H9 (cell line): ENCODE measurements around the gene PPT1. TPM values are rescaled to one million over a fixed set of nuclear protein-coding genes. Genes with fewer than 3 reads are reported as not detected.

Source experiments
- DNase-seq: peaks from one replicate; pipeline ENCODE4 v3.0.0-alpha.2; 2017
- H2AFZ ChIP-seq: one replicate; pipeline ENCODE4 v1.6.1; 2013; ENCODE audit warnings: mild to moderate bottlenecking, low read length, control low read depth, moderate library complexity
- H2AK5ac ChIP-seq: 2 replicates; pipeline ENCODE4 v1.6.1; 2013; ENCODE audit warnings: low read length, control low read depth, mixed read lengths; ENCODE audit not compliant: insufficient read length
- H2BK120ac ChIP-seq: one replicate; pipeline ENCODE4 v1.6.1; 2013; ENCODE audit warnings: low read depth, mild to moderate bottlenecking, low read length, control low read depth, inconsistent platforms; ENCODE audit not compliant: poor library complexity, severe bottlenecking
- H2BK12ac ChIP-seq: 2 replicates; pipeline ENCODE4 v1.6.1; 2013; ENCODE audit warnings: low read length, control low read depth, mixed read lengths, low read depth; ENCODE audit not compliant: insufficient read length
- H2BK15ac ChIP-seq: 2 replicates; pipeline ENCODE4 v1.6.1; 2013; ENCODE audit warnings: low read depth, low read length, control low read depth
- H2BK20ac ChIP-seq: one replicate; pipeline ENCODE4 v1.6.1; 2013; ENCODE audit warnings: low read depth, mild to moderate bottlenecking, low read length, control low read depth, inconsistent platforms; ENCODE audit not compliant: poor library complexity, severe bottlenecking
- H2BK5ac ChIP-seq: 2 replicates; pipeline ENCODE4 v1.6.1; 2013; ENCODE audit warnings: low read length, control low read depth, mixed read lengths; ENCODE audit not compliant: insufficient read length
- H3K14ac ChIP-seq: 2 replicates; pipeline ENCODE4 v1.6.1; 2013; ENCODE audit warnings: low read length, control low read depth; ENCODE audit not compliant: insufficient read depth
- H3K18ac ChIP-seq: 2 replicates; pipeline ENCODE4 v1.6.1; 2013; ENCODE audit warnings: low read depth, mild to moderate bottlenecking, mixed read lengths, low read length, control low read depth; ENCODE audit not compliant: insufficient read length
- H3K23ac ChIP-seq: 2 replicates; pipeline ENCODE4 v1.6.1; 2013; ENCODE audit warnings: low read length, control low read depth, mixed read lengths, low read depth; ENCODE audit not compliant: insufficient read length
- H3K23me2 ChIP-seq: 2 replicates; pipeline ENCODE4 v1.6.1; 2013; ENCODE audit warnings: low read depth, mild to moderate bottlenecking, mixed read lengths, low read length, control low read depth; ENCODE audit not compliant: insufficient read length, poor library complexity, severe bottlenecking
- H3K27ac ChIP-seq: 2 replicates; pipeline ENCODE4 v1.5.1; 2013; ENCODE audit warnings: low read length, control low read depth, mixed read lengths, low read depth; ENCODE audit not compliant: insufficient read length
- H3K27me3 ChIP-seq: 2 replicates; pipeline ENCODE4 v1.6.1; 2013; ENCODE audit warnings: low read length, control low read depth, inconsistent platforms; ENCODE audit not compliant: insufficient read depth
- H3K4ac ChIP-seq: 2 replicates; pipeline ENCODE4 v1.6.1; 2013; ENCODE audit warnings: low read depth, mild to moderate bottlenecking, control low read depth, inconsistent platforms, low read length, moderate library complexity
- H3K4me1 ChIP-seq: 2 replicates; pipeline ENCODE4 v1.6.1; 2013; ENCODE audit warnings: low read length, control low read depth, inconsistent platforms; ENCODE audit not compliant: insufficient read depth
- H3K4me2 ChIP-seq: 2 replicates; pipeline ENCODE4 v1.6.1; 2013; ENCODE audit warnings: low read length, control low read depth, mixed read lengths; ENCODE audit not compliant: insufficient read length, insufficient read depth
- H3K56ac ChIP-seq: 2 replicates; pipeline ENCODE4 v1.6.1; 2013; ENCODE audit warnings: low read depth, mild to moderate bottlenecking, mixed read lengths, low read length, control low read depth; ENCODE audit not compliant: insufficient read length
- H3K79me1 ChIP-seq: 2 replicates; pipeline ENCODE4 v1.6.1; 2013; ENCODE audit warnings: low read depth, mild to moderate bottlenecking, moderate library complexity, low read length, control low read depth, inconsistent platforms; ENCODE audit not compliant: insufficient read depth, poor library complexity, severe bottlenecking
- H3K79me2 ChIP-seq: 2 replicates; pipeline ENCODE4 v1.6.1; 2013; ENCODE audit warnings: low read length, control low read depth, inconsistent platforms; ENCODE audit not compliant: insufficient read depth
- H3K9ac ChIP-seq: 2 replicates; pipeline ENCODE4 v1.6.1; 2013; ENCODE audit warnings: low read length, control low read depth, mixed read lengths; ENCODE audit not compliant: insufficient read length; ENCODE audit errors: extremely low read depth
- H3K9me3 ChIP-seq: one replicate; pipeline ENCODE4 v1.6.1; 2013; ENCODE audit warnings: low read depth, low read length, inconsistent platforms; ENCODE audit not compliant: control insufficient read depth
- H3T11ph ChIP-seq: one replicate; pipeline ENCODE4 v1.6.1; 2013; ENCODE audit warnings: mild to moderate bottlenecking, low read length, control low read depth, inconsistent platforms
- H4K20me1 ChIP-seq: one replicate; pipeline ENCODE4 v1.6.1; 2013; ENCODE audit not compliant: control insufficient read depth, insufficient read length, insufficient read depth
- H4K5ac ChIP-seq: 2 replicates; pipeline ENCODE4 v1.6.1; 2013; ENCODE audit warnings: low read depth, mild to moderate bottlenecking, mixed read lengths, low read length, control low read depth; ENCODE audit not compliant: insufficient read length
- H4K8ac ChIP-seq: replicated peaks from 2 replicates; pipeline ENCODE4 v1.6.1; 2013; ENCODE audit warnings: low read length, control low read depth, mixed read lengths, low read depth; ENCODE audit not compliant: insufficient read length
- H4K91ac ChIP-seq: 2 replicates; pipeline ENCODE4 v1.6.1; 2013; ENCODE audit warnings: low read depth, mild to moderate bottlenecking, moderate library complexity, mixed read lengths, low read length, control low read depth; ENCODE audit not compliant: insufficient read length
- H3K27ac Mint-ChIP-seq, 3 experiments: 2 replicates in 2 of 3; 3 replicates in 1 of 3; pipeline ENCODE4 v1.8.0; 2020 to 2021; ENCODE audit warnings: mixed read lengths in 3 of 3, mild to moderate bottlenecking in 1 of 3, moderate library complexity in 1 of 3
- H3K27me3 Mint-ChIP-seq: 2 replicates; pipeline ENCODE4 v1.8.0; 2021; ENCODE audit warnings: low read depth, mild to moderate bottlenecking, moderate library complexity, mixed read lengths
- H3K36me3 Mint-ChIP-seq, 3 experiments: 2 replicates in 2 of 3; 3 replicates in 1 of 3; pipeline ENCODE4 v1.8.0; 2020 to 2021; ENCODE audit warnings: low read depth in 3 of 3, mixed read lengths in 3 of 3; ENCODE audit not compliant: insufficient read depth in 1 of 3
- H3K4me1 Mint-ChIP-seq, 2 experiments: 2 replicates each; pipeline ENCODE4 v1.8.0; 2020; ENCODE audit warnings: mixed read lengths in 2 of 2
- H3K4me3 Mint-ChIP-seq, 2 experiments: 2 replicates in 1 of 2; 3 replicates in 1 of 2; pipeline ENCODE4 v1.8.0; 2020 to 2021; ENCODE audit warnings: mild to moderate bottlenecking in 2 of 2, mixed read lengths in 2 of 2, moderate library complexity in 1 of 2
- H3K9me3 Mint-ChIP-seq, 2 experiments: 2 replicates in 1 of 2; 3 replicates in 1 of 2; pipeline ENCODE4 v1.8.0; 2020; ENCODE audit warnings: mild to moderate bottlenecking in 2 of 2, mixed read lengths in 2 of 2, moderate library complexity in 1 of 2
- WGBS: extraction: QIAGEN DNeasy Blood & Tissue Kit; methylation state at CpG from one replicate; pipeline ENCODE4 v1.1.7; 2013; ENCODE audit warnings: missing lambda C conversion rate, low lambda C conversion rate, mixed read lengths; ENCODE audit not compliant: insufficient read length; ENCODE audit errors: extremely low coverage; 5-methylcytosine and 5-hydroxymethylcytosine counted together
- total RNA-seq: library from RNA; stranded (reverse); gene quantifications from 2 replicates; pipeline ENCODE4 v1.2.1, GENCODE V29; 2021
- TF ChIP-seq, protein P1 (sequence below): fragments of 200-600 bp; sonication (generic); conservative IDR thresholded peaks from 3 replicates; pipeline ENCODE4 v1.8.0; 2021; ENCODE audit warnings: antibody characterized with exemption, mild to moderate bottlenecking

The PPT1 gene
- total RNA-seq, 1 experiment from 2014 or later = 109 TPM

DNA sequence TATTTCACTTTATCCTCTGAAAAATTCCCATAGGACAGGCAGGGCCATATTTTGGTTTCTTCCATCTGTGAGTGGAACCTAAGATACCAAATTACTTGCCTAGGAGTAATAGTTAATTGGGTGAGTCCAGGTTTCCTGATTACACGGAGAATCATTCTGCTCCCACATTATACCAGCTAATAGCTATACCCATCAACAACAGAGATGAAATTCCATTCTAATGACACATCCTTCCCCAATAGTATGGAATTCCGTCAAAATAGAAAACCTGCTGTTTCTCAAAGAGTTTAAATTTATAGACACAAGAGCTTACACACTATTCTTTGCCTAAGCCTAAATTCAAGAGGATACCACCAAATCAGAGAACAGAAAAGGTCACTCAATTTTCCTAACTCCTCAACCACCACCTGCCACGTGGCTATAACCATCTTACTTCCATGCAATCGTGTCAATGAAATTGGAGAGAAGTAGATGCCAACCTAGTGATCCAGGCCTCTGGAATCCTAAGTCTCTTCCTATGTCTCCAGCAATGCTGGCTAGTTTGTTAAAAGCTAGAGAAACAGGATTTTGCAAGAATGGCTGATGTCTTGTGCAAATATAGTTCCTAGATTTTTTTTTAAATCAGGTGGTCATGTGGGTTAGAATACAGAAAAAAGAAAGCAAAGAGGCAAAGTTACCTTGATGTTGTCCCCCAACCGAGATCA, 6.2 kb downstream of the PPT1 start:
- no peaks in the 10 kb centered on the region for H3K23me2 ChIP-seq
- peaks cover 24 to 53% (median 37%) of the 10 kb centered on the region in 3 experiments; a peak in 6 of 7 replicates for H3K36me3 Mint-ChIP-seq
- H3K4me1 Mint-ChIP-seq = peaks cover under 1% of the 10 kb centered on the region in 2 experiments; a peak in 1 of 4 replicates

More for the DNA sequence above, 6.2 kb downstream of the PPT1 start:
- H4K8ac ChIP-seq = no peak overlapping the region
- H3K9me3 ChIP-seq = no peaks in the 10 kb centered on the region
- Mint-ChIP-seq H3K4me3 (no peak overlapping the region), H3K9me3 (no peaks in the 10 kb centered on the region), H3K27ac (no peak overlapping the region), H3K27me3 (no peaks in the 10 kb centered on the region; the same call in 1 of the 2 replicates)
- H2AK5ac ChIP-seq = no peak overlapping the region
- H3K18ac ChIP-seq = no peak overlapping the region
- H2BK5ac ChIP-seq = no peak overlapping the region
- no peaks in the 10 kb centered on the region for H4K20me1 ChIP-seq
- no peak for DNase-seq
- H3K9ac ChIP-seq = no peak overlapping the region
- H2BK20ac ChIP-seq = no peak overlapping the region
- no peak overlapping the region for H4K5ac ChIP-seq
- no peak overlapping the region for H2AFZ ChIP-seq
- no peak overlapping the region for H3K23ac ChIP-seq
- no peak overlapping the region for H2BK12ac ChIP-seq
- H3K14ac ChIP-seq = no peak overlapping the region
- H3K27me3 ChIP-seq = no peaks in the 10 kb centered on the region
- H3K79me2 ChIP-seq = peaks cover 3% of the 10 kb centered on the region; the same call in 1 of the 2 replicates
- no peak overlapping the region for H3T11ph ChIP-seq
- no peak overlapping the region for H4K91ac ChIP-seq
- no peak overlapping the region for H3K27ac ChIP-seq
- H3K4me2 ChIP-seq = no peak overlapping the region
- no peak overlapping the region for H2BK15ac ChIP-seq
- H3K4me1 ChIP-seq = no peaks in the 10 kb centered on the region
- TF ChIP-seq, protein P1, sequence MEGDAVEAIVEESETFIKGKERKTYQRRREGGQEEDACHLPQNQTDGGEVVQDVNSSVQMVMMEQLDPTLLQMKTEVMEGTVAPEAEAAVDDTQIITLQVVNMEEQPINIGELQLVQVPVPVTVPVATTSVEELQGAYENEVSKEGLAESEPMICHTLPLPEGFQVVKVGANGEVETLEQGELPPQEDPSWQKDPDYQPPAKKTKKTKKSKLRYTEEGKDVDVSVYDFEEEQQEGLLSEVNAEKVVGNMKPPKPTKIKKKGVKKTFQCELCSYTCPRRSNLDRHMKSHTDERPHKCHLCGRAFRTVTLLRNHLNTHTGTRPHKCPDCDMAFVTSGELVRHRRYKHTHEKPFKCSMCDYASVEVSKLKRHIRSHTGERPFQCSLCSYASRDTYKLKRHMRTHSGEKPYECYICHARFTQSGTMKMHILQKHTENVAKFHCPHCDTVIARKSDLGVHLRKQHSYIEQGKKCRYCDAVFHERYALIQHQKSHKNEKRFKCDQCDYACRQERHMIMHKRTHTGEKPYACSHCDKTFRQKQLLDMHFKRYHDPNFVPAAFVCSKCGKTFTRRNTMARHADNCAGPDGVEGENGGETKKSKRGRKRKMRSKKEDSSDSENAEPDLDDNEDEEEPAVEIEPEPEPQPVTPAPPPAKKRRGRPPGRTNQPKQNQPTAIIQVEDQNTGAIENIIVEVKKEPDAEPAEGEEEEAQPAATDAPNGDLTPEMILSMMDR = no peak
- H3K79me1 ChIP-seq = peaks cover under 1% of the 10 kb centered on the region
- no CpG with 5 or more reads among the region's 5 CpGs for WGBS
- H2BK120ac ChIP-seq = no peak overlapping the region
- no peak overlapping the region for H3K56ac ChIP-seq
- no peak overlapping the region for H3K4ac ChIP-seq
